Central memory CD8-positive, alpha-beta T cell (primary cell): ENCODE measurements around the gene DSCAML1.

Experiments
- ATAC-seq: fragments of 150-1000 bp; cut with Tn5 transposase; replicated peaks from 2 replicates; pipeline ENCODE4 v1.10.0; 2022; ENCODE audit warnings: mild to moderate bottlenecking, moderate FRiP score, moderate number of reproducible peaks; ENCODE audit not compliant: poor library complexity, severe bottlenecking; ENCODE audit errors: extremely low read depth
- DNase-seq, 2 donors: peaks; one replicate each; pipeline ENCODE4 v3.0.0; 2021; ENCODE audit warnings: low spot score in 2 of 2
- H3K27ac Mint-ChIP-seq: one replicate; pipeline ENCODE4 v1.8.0; 2022; ENCODE audit warnings: low read depth, mild to moderate bottlenecking, moderate library complexity, mixed read lengths
- H3K27me3 Mint-ChIP-seq: one replicate; pipeline ENCODE4 v1.8.0; 2022; ENCODE audit warnings: mixed read lengths
- H3K36me3 Mint-ChIP-seq: one replicate; pipeline ENCODE4 v1.8.0; 2022; ENCODE audit warnings: mild to moderate bottlenecking, moderate library complexity, mixed read lengths; ENCODE audit not compliant: insufficient read depth
- H3K4me1 Mint-ChIP-seq: one replicate; pipeline ENCODE4 v1.8.0; 2022; ENCODE audit warnings: mixed read lengths
- H3K4me3 Mint-ChIP-seq: one replicate; pipeline ENCODE4 v1.8.0; 2022; ENCODE audit warnings: mild to moderate bottlenecking, moderate library complexity, mixed read lengths
- H3K9me3 Mint-ChIP-seq: one replicate; pipeline ENCODE4 v1.8.0; 2022; ENCODE audit warnings: mixed read lengths

Gene DSCAML1

GRCh38 chr11:117579161-117579560 lies 217.9 kb downstream of the DSCAML1 start:
- no peak for ATAC-seq
- H3K9me3 Mint-ChIP-seq, result no peaks in the 10 kb centered on the region
- no peak overlapping the region for H3K4me3 Mint-ChIP-seq
- no peak overlapping the region for H3K27ac Mint-ChIP-seq
- DNase-seq, result no peak
- H3K4me1 Mint-ChIP-seq, result no peaks in the 10 kb centered on the region
- peaks cover 52% of the 10 kb centered on the region for H3K27me3 Mint-ChIP-seq
- no peaks in the 10 kb centered on the region for H3K36me3 Mint-ChIP-seq

- DNase-seq (no peak), ATAC-seq (no peak)
- H3K9me3 Mint-ChIP-seq, result no peaks in the 10 kb centered on the region
- no peak overlapping the region for H3K4me3 Mint-ChIP-seq
- no peak overlapping the region for H3K27ac Mint-ChIP-seq
- H3K27me3 Mint-ChIP-seq, result peaks cover 31% of the 10 kb centered on the region
- no peaks in the 10 kb centered on the region for H3K36me3 Mint-ChIP-seq
- no peaks in the 10 kb centered on the region for H3K4me1 Mint-ChIP-seq
Measured at GRCh38 chr11:117575856-117576255, 221.2 kb downstream of the DSCAML1 start.

GRCh38 chr11:117574551-117574950 lies 222.5 kb downstream of the DSCAML1 start:
- no peaks in the 10 kb centered on the region for H3K36me3 Mint-ChIP-seq
- H3K9me3 Mint-ChIP-seq, result no peaks in the 10 kb centered on the region
- H3K27ac Mint-ChIP-seq, result no peak overlapping the region
- no peak overlapping the region for H3K4me3 Mint-ChIP-seq
- no peak for DNase-seq
- H3K4me1 Mint-ChIP-seq, result no peaks in the 10 kb centered on the region
- ATAC-seq, result no peak
- H3K27me3 Mint-ChIP-seq, result peaks cover 37% of the 10 kb centered on the region

- Mint-ChIP-seq H3K4me3 (no peak overlapping the region), H3K27me3 (peaks cover 31% of the 10 kb centered on the region), H3K4me1 (no peaks in the 10 kb centered on the region), H3K27ac (no peak overlapping the region), H3K9me3 (no peaks in the 10 kb centered on the region), H3K36me3 (no peaks in the 10 kb centered on the region)
- ATAC-seq (no peak), DNase-seq (no peak)
Measured at GRCh38 chr11:117573326-117573725, 223.7 kb downstream of the DSCAML1 start.

GRCh38 chr11:117572671-117573070 lies 224.3 kb downstream of the DSCAML1 start:
- Mint-ChIP-seq H3K27ac (no peak overlapping the region), H3K27me3 (peaks cover 25% of the 10 kb centered on the region), H3K4me3 (no peak overlapping the region), H3K4me1 (no peaks in the 10 kb centered on the region), H3K36me3 (no peaks in the 10 kb centered on the region), H3K9me3 (no peaks in the 10 kb centered on the region)
- ATAC-seq, result no peak
- no peak for DNase-seq

GRCh38 chr11:117572129-117572528 lies 224.9 kb downstream of the DSCAML1 start:
- Mint-ChIP-seq H3K4me1 (no peaks in the 10 kb centered on the region), H3K27ac (no peak overlapping the region), H3K36me3 (no peaks in the 10 kb centered on the region), H3K9me3 (no peaks in the 10 kb centered on the region), H3K27me3 (peaks cover 25% of the 10 kb centered on the region), H3K4me3 (no peak overlapping the region)
- DNase-seq (no peak), ATAC-seq (no peak)

GRCh38 chr11:117570701-117571100 lies 226.3 kb downstream of the DSCAML1 start:
- peaks cover 32% of the 10 kb centered on the region for H3K27me3 Mint-ChIP-seq
- no peak for ATAC-seq
- no peak overlapping the region for H3K4me3 Mint-ChIP-seq
- H3K36me3 Mint-ChIP-seq, result no peaks in the 10 kb centered on the region
- no peak for DNase-seq
- H3K4me1 Mint-ChIP-seq, result no peaks in the 10 kb centered on the region
- H3K9me3 Mint-ChIP-seq, result no peaks in the 10 kb centered on the region
- no peak overlapping the region for H3K27ac Mint-ChIP-seq

GRCh38 chr11:117569911-117570310 lies 227.1 kb downstream of the DSCAML1 start:
- Mint-ChIP-seq H3K4me1 (no peaks in the 10 kb centered on the region), H3K27me3 (peaks cover 40% of the 10 kb centered on the region), H3K4me3 (no peak overlapping the region), H3K27ac (no peak overlapping the region), H3K9me3 (no peaks in the 10 kb centered on the region), H3K36me3 (no peaks in the 10 kb centered on the region)
- ATAC-seq (no peak), DNase-seq (no peak)

- Mint-ChIP-seq H3K27me3 (peaks cover 61% of the 10 kb centered on the region), H3K27ac (no peak overlapping the region), H3K4me1 (no peaks in the 10 kb centered on the region), H3K9me3 (no peaks in the 10 kb centered on the region), H3K4me3 (no peak overlapping the region), H3K36me3 (no peaks in the 10 kb centered on the region)
- DNase-seq, result no peak
- ATAC-seq, result no peak
Measured at GRCh38 chr11:117565709-117566108, 231.3 kb downstream of the DSCAML1 start.

GRCh38 chr11:117564321-117564720 lies 232.7 kb downstream of the DSCAML1 start:
- H3K9me3 Mint-ChIP-seq, result no peaks in the 10 kb centered on the region
- no peaks in the 10 kb centered on the region for H3K4me1 Mint-ChIP-seq
- DNase-seq (no peak), ATAC-seq (no peak)
- no peak overlapping the region for H3K4me3 Mint-ChIP-seq
- H3K27ac Mint-ChIP-seq, result no peak overlapping the region
- peaks cover 50% of the 10 kb centered on the region for H3K27me3 Mint-ChIP-seq
- H3K36me3 Mint-ChIP-seq, result no peaks in the 10 kb centered on the region

GRCh38 chr11:117563556-117563955 lies 233.5 kb downstream of the DSCAML1 start:
- no peak for DNase-seq
- H3K4me3 Mint-ChIP-seq, result no peak overlapping the region

GRCh38 chr11:117562136-117562535 lies 234.9 kb downstream of the DSCAML1 start:
- Mint-ChIP-seq H3K27me3 (peaks cover 68% of the 10 kb centered on the region), H3K9me3 (no peaks in the 10 kb centered on the region), H3K36me3 (no peaks in the 10 kb centered on the region), H3K4me1 (no peaks in the 10 kb centered on the region), H3K4me3 (no peak overlapping the region), H3K27ac (no peak overlapping the region)
- DNase-seq (no peak), ATAC-seq (no peak)

More at GRCh38 chr11:117563556-117563955, 233.5 kb downstream of the DSCAML1 start:
- Mint-ChIP-seq H3K27me3 (peaks cover 54% of the 10 kb centered on the region), H3K4me1 (no peaks in the 10 kb centered on the region), H3K36me3 (no peaks in the 10 kb centered on the region), H3K9me3 (no peaks in the 10 kb centered on the region), H3K27ac (no peak overlapping the region)
- no peak for ATAC-seq

GRCh38 chr11:117560780-117561530 lies 236.1 kb downstream of the DSCAML1 start:
- ATAC-seq, result no peak
- no peak overlapping the region for H3K27ac Mint-ChIP-seq
- H3K4me1 Mint-ChIP-seq, result no peaks in the 10 kb centered on the region
- peaks cover 75% of the 10 kb centered on the region for H3K27me3 Mint-ChIP-seq
- H3K36me3 Mint-ChIP-seq, result no peaks in the 10 kb centered on the region
- no peak overlapping the region for H3K4me3 Mint-ChIP-seq
- no peak for DNase-seq
- no peaks in the 10 kb centered on the region for H3K9me3 Mint-ChIP-seq
